CD14-positive monocyte (primary cell): ENCODE data around the gene PRPF4. TPM values are rescaled to one million over a fixed set of nuclear protein-coding genes. Genes with fewer than 3 reads are reported as not detected.

Experiments used
- DNase-seq, 3 donors: peaks; one replicate each; pipeline ENCODE4 v3.0.0-alpha.2; 2011 to 2022
- H2AFZ ChIP-seq: 2 replicates; pipeline ENCODE4 v1.6.0; 2012; ENCODE audit warnings: mild to moderate bottlenecking, low read depth, low read length, inconsistent platforms; ENCODE audit not compliant: insufficient read depth, poor library complexity, severe bottlenecking
- H3K27ac ChIP-seq, 2 donors: 1 replicate in 1 of 2; 2 replicates in 1 of 2; pipeline ENCODE4 v1.5.1; 2012 to 2013; ENCODE audit warnings: low read length in 2 of 2, control low read depth in 1 of 2, inconsistent platforms in 1 of 2, low read depth in 1 of 2, mild to moderate bottlenecking in 1 of 2
- H3K27me3 ChIP-seq, 2 donors: one replicate each; pipeline versions ENCODE4 v1.6.0 to v1.6.1; 2011 to 2013; ENCODE audit warnings: low read length in 2 of 2; ENCODE audit not compliant: control insufficient read depth in 2 of 2, insufficient read depth in 2 of 2
- H3K36me3 ChIP-seq, 2 donors: replicated peaks in 1 of 2; 1 replicate in 1 of 2; 2 replicates in 1 of 2; pipeline versions ENCODE4 v1.5.1 to v1.6.1; 2012 to 2013; ENCODE audit warnings: low read length in 2 of 2, control low read depth in 1 of 2, inconsistent platforms in 1 of 2, mild to moderate bottlenecking in 1 of 2; ENCODE audit not compliant: insufficient read depth in 2 of 2, control insufficient read depth in 1 of 2
- H3K4me1 ChIP-seq, 2 donors: 1 replicate in 1 of 2; 2 replicates in 1 of 2; pipeline versions ENCODE4 v1.5.1 to v1.6.1; 2012 to 2013; ENCODE audit warnings: low read length in 2 of 2, control low read depth in 1 of 2, inconsistent platforms in 1 of 2, mild to moderate bottlenecking in 1 of 2, moderate library complexity in 1 of 2; ENCODE audit not compliant: insufficient read depth in 2 of 2, control insufficient read depth in 1 of 2
- H3K4me2 ChIP-seq: replicated peaks from 2 replicates; pipeline ENCODE3; 2012; ENCODE audit warnings: low read length, moderate library complexity, mild to moderate bottlenecking; ENCODE audit not compliant: poor library complexity, severe bottlenecking; ENCODE audit errors: extremely low read depth
- H3K4me3 ChIP-seq, 3 experiments: fragments of 200-600 bp in 1 of 3; sonication (generic) in 1 of 3; replicated peaks in 1 of 3; 1 replicate in 2 of 3; 2 replicates in 1 of 3; pipeline ENCODE4 v1.5.1; 2011 to 2013; ENCODE audit warnings: low read length in 3 of 3, mild to moderate bottlenecking in 3 of 3, control low read depth in 2 of 3, low read depth in 2 of 3, inconsistent platforms in 1 of 3, moderate library complexity in 1 of 3
- H3K79me2 ChIP-seq: 2 replicates; pipeline ENCODE4 v1.6.0; 2012; ENCODE audit warnings: mild to moderate bottlenecking, control low read depth, inconsistent platforms, low read length, moderate library complexity; ENCODE audit not compliant: insufficient read depth
- H3K9ac ChIP-seq: 2 replicates; pipeline ENCODE4 v1.6.0; 2017; ENCODE audit warnings: low read length, mild to moderate bottlenecking; ENCODE audit not compliant: insufficient read depth, poor library complexity, severe bottlenecking
- H3K9me3 ChIP-seq, 2 donors: replicated peaks in 1 of 2; 1 replicate in 1 of 2; 2 replicates in 1 of 2; pipeline versions ENCODE4 v1.5.1 to v1.6.1; 2012 to 2013; ENCODE audit warnings: low read length in 2 of 2, control low read depth in 1 of 2; ENCODE audit not compliant: control insufficient read depth in 1 of 2, insufficient read depth in 1 of 2
- H4K20me1 ChIP-seq: 2 replicates; pipeline ENCODE4 v1.6.0; 2012; ENCODE audit warnings: mild to moderate bottlenecking, low read length, control low read depth, moderate library complexity; ENCODE audit not compliant: insufficient read depth
- H3K27ac Mint-ChIP-seq, 7 donors: one replicate each; pipeline ENCODE4 v1.8.0; 2020; ENCODE audit warnings: mild to moderate bottlenecking in 7 of 7, mixed read lengths in 7 of 7, moderate library complexity in 6 of 7, inconsistent platforms in 2 of 7
- H3K27me3 Mint-ChIP-seq, 3 donors: one replicate each; pipeline ENCODE4 v1.8.0; 2021 to 2022; ENCODE audit warnings: low read depth in 3 of 3, mild to moderate bottlenecking in 3 of 3, mixed read lengths in 3 of 3, moderate library complexity in 3 of 3, inconsistent platforms in 1 of 3
- H3K36me3 Mint-ChIP-seq, 2 donors: one replicate each; pipeline ENCODE4 v1.8.0; 2020; ENCODE audit warnings: mixed read lengths in 2 of 2, inconsistent platforms in 1 of 2, mild to moderate bottlenecking in 1 of 2
- H3K4me1 Mint-ChIP-seq: one replicate; pipeline ENCODE4 v1.8.0; 2020; ENCODE audit warnings: mild to moderate bottlenecking, mixed read lengths
- H3K4me3 Mint-ChIP-seq, 2 donors: one replicate each; pipeline ENCODE4 v1.8.0; 2020; ENCODE audit warnings: mild to moderate bottlenecking in 2 of 2, mixed read lengths in 2 of 2, moderate library complexity in 1 of 2
- H3K9me3 Mint-ChIP-seq, 7 donors: one replicate each; pipeline ENCODE4 v1.8.0; 2020 to 2022; ENCODE audit warnings: mixed read lengths in 7 of 7, mild to moderate bottlenecking in 6 of 7, moderate library complexity in 6 of 7, inconsistent platforms in 2 of 7
- CTCF ChIP-seq: fragments of 200-600 bp; IDR thresholded peaks from one replicate; pipeline ENCODE4 v1.8.0; 2022; ENCODE audit warnings: antibody characterized with exemption, mild to moderate bottlenecking
- WGBS: methylation state at CpG from one replicate; pipeline ENCODE4 v1.1.5; 2013; ENCODE audit warnings: missing lambda C conversion rate; ENCODE audit not compliant: insufficient coverage; 5-methylcytosine and 5-hydroxymethylcytosine counted together
- intact Hi-C, 2 donors: fragments of 100-400 bp; cut with micrococcal nuclease; formaldehyde crosslinking; loops; one replicate each; pipeline versions ENCODE4 v1.15.0 to v1.15.1; 2023
- polyA plus RNA-seq, 3 donors: library from polyadenylated mRNA; depleted of rRNA in 1 of 3; unstranded in 2 of 3; stranded (reverse) in 1 of 3; fragments of 300-500 nt in 2 of 3; fragments of >200 nt in 1 of 3; fragmentation: Illumina TruSeq in 2 of 3; gene quantifications; 1 replicate in 2 of 3; 2 replicates in 1 of 3; pipeline ENCODE4 v1.2.3, GENCODE V29; 2012 to 2021

PRPF4 gene
- polyA plus RNA-seq, 3 donors, result 13.0 to 23.8 (median 22.1) TPM

DNA sequence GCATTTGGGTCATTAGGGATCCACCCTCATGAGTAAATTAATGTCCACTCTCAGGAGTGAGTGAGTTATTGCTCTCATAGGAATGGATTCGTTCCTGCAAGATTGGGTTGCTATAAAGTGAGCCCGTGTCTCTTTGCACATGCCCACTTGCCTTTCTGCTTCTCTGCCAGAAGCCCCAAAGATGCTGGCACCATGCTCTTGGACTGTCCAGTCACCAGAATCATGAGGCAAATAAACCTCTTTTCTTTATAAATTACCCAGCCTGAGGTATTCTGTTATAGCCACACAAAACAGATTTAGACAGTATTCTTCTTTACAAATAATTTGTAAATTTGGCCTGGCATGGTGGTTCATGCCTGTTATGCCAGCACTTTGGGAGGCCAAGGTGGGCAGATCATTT lies 24.7 kb upstream of the PRPF4 start:
- TF ChIP-seq CTCF, result no peak
- Histone ChIP-seq H2AFZ (no peak overlapping the region), H3K4me3 (no peak overlapping the region), H3K4me2 (no peak overlapping the region), H3K27ac (no peak overlapping the region), H3K9ac (no peak overlapping the region), H4K20me1 (peaks cover 12% of the 10 kb centered on the region), H3K4me1 (peaks cover 11 to 18% of the 10 kb centered on the region in 2 donors), H3K9me3 (peaks cover 0 to 6% of the 10 kb centered on the region in 2 donors), H3K79me2 (peaks cover 12% of the 10 kb centered on the region), H3K27me3 (no peaks in the 10 kb centered on the region), H3K36me3 (peaks cover 0 to 2% of the 10 kb centered on the region in 2 donors)
- H3K36me3 Mint-ChIP-seq, result peaks cover 7 to 31% of the 10 kb centered on the region in 2 donors
- H3K4me1 Mint-ChIP-seq, result peaks cover 16% of the 10 kb centered on the region
- no peak for DNase-seq
- intact Hi-C loops, result no loop called here
- H3K27me3 Mint-ChIP-seq, result no peaks in the 10 kb centered on the region
- H3K27ac Mint-ChIP-seq, result no peak overlapping the region
- WGBS, result 100% methylated on average over 2 of the region's 2 CpGs
- no peak overlapping the region for H3K4me3 Mint-ChIP-seq
- H3K9me3 Mint-ChIP-seq, result peaks cover 0 to 8% (median 0%) of the 10 kb centered on the region in 7 donors

DNA sequence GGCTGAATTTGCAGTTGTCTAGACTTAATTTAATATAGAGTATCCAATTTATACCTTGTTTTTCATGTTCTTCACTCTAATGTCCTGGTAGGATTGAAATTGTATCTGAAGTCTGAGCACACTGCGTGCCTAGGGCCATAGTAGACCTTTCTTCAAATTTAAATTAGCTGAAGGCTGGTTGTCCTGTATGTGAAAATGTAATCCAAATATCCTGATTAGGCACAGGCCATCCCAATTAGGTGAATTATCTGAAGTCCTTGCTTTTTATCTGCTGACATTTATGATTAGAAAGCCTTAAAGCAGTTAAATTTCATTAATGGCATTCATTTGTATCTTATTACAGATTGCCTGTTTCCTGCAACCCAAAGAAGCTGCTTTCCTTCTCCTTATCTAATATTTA lies 20.5 kb upstream of the PRPF4 start:
- Mint-ChIP-seq H3K27ac (peak overlapping the region in 5 of 7 donors; percentile 59 to 83 (median 77)), H3K9me3 (peaks cover 0 to 3% (median 0%) of the 10 kb centered on the region in 7 donors), H3K4me1 (peaks cover 12% of the 10 kb centered on the region), H3K4me3 (no peak overlapping the region), H3K27me3 (peaks cover 0 to 4% (median 0%) of the 10 kb centered on the region in 3 donors), H3K36me3 (peaks cover 32 to 54% of the 10 kb centered on the region in 2 donors)
- Histone ChIP-seq H3K4me2 (no peak overlapping the region), H2AFZ (no peak overlapping the region), H3K9ac (no peak overlapping the region), H3K27me3 (no peaks in the 10 kb centered on the region), H3K27ac (peak overlapping the region in 1 of 2 donors; percentile 62), H3K9me3 (peaks cover 0 to 6% of the 10 kb centered on the region in 2 donors), H3K4me3 (no peak overlapping the region), H4K20me1 (peaks cover 11% of the 10 kb centered on the region), H3K36me3 (peaks cover 28 to 33% of the 10 kb centered on the region in 2 donors), H3K79me2 (peaks cover 9% of the 10 kb centered on the region), H3K4me1 (peaks cover 14 to 15% of the 10 kb centered on the region in 2 donors)
- no CpG with 5 or more reads among the region's 1 CpG for WGBS
- no peak for DNase-seq
- no peak for TF ChIP-seq CTCF
- intact Hi-C loops, result no loop called here
